SK-N-SH treated with all-trans-retinoic acid at 6 μM for 48 hours (cell line): Measurements from ENCODE around the gene CACNA1S.

ENCODE experiments used
- BACH2 ChIP-seq: fragments of 250-450 bp; sonication (Bioruptor Pico); IDR thresholded peaks from 2 replicates; pipeline ENCODE4 v1.9.0; 2021; ENCODE audit warnings: mild to moderate bottlenecking, borderline replicate concordance
- ZC3H10 ChIP-seq: fragments of 250-450 bp; sonication (Bioruptor Pico); IDR thresholded peaks from 2 replicates; pipeline ENCODE4 v1.5.1; 2021; ENCODE audit warnings: mild to moderate bottlenecking, moderate library complexity
- ZFP30 ChIP-seq: fragments of 450-650 bp; formaldehyde crosslinking; IDR thresholded peaks from 2 replicates; pipeline ENCODE4 v1.5.0; 2022; ENCODE audit warnings: mild to moderate bottlenecking, moderate library complexity
- ZNF70 ChIP-seq: fragments of 450-650 bp; formaldehyde crosslinking; IDR thresholded peaks from 2 replicates; pipeline ENCODE4 v1.5.0; 2020; ENCODE audit warnings: mild to moderate bottlenecking, moderate library complexity
- TF ChIP-seq, protein P1 (sequence below): fragments of 250-450 bp; sonication (Bioruptor Pico); IDR thresholded peaks from 2 replicates; pipeline ENCODE4 v1.8.0; 2020; ENCODE audit warnings: mild to moderate bottlenecking, moderate library complexity, borderline replicate concordance

DNA sequence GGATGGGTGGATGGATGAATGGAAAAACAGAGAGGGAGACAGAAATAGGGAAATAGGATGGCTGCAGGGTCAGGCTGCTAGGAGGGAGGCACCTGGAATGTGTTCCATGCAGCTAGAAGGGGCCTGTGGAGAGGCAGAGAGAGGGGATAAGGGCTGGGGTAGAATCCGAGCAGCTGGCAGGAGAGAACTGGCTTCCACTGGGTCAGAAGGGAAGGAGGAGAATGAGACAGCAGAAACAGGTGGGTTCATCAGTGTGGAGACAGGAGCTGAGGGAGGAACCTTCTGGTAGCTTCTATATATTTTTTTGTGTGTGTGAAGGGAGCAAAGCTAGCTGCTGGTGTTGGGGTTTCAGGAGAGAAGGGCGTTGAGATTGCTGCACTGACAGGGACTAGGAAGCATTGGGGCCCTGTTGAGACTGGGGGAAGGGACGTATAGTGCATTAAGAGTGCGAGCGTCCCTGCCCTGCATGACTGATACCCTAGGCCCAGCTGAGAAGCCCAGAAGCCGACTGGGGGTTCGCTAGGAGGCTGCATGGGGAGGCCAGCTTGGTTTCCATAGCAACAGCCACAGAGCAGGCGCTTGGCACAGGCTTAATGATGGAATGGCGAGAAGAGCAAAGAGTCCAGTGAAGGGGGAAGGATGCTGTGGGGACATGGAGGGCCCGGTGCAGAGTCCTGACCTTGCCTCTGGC, 73.9 kb downstream of the CACNA1S start:
- no peak for TF ChIP-seq ZNF70
- no peak for TF ChIP-seq BACH2 (CRISPR knock-in tag)
- TF ChIP-seq, protein P1, sequence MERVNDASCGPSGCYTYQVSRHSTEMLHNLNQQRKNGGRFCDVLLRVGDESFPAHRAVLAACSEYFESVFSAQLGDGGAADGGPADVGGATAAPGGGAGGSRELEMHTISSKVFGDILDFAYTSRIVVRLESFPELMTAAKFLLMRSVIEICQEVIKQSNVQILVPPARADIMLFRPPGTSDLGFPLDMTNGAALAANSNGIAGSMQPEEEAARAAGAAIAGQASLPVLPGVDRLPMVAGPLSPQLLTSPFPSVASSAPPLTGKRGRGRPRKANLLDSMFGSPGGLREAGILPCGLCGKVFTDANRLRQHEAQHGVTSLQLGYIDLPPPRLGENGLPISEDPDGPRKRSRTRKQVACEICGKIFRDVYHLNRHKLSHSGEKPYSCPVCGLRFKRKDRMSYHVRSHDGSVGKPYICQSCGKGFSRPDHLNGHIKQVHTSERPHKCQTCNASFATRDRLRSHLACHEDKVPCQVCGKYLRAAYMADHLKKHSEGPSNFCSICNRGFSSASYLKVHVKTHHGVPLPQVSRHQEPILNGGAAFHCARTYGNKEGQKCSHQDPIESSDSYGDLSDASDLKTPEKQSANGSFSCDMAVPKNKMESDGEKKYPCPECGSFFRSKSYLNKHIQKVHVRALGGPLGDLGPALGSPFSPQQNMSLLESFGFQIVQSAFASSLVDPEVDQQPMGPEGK (CRISPR knock-in tag), result no peak
- TF ChIP-seq ZFP30 (CRISPR knock-in tag), result no peak
- no peak for TF ChIP-seq ZC3H10
